ENCODE data around the gene MFSD1.

DNA sequence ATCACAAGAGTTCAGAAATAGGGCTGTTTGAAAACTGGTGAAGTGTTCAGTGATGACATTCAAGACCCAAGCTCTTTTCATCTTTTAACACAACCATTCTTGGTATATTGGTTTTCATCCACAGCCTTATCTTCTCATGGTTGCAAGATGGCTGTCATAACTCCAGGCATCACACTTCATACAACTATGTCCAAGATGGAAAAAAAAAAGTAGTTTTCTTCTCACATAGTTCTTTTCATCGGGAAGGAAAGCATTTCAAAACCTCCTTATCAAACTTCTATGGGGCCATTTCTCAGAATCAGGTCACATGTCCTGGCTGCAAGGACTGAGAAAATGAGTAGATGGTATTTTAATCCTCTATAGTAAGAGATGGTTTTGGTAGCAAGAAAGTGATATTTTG, 21.1 kb upstream of the MFSD1 start:
- no peak for TF ChIP-seq POLR2A (IDR thresholded peaks at IDR 0.05)
- TF ChIP-seq, protein P1, sequence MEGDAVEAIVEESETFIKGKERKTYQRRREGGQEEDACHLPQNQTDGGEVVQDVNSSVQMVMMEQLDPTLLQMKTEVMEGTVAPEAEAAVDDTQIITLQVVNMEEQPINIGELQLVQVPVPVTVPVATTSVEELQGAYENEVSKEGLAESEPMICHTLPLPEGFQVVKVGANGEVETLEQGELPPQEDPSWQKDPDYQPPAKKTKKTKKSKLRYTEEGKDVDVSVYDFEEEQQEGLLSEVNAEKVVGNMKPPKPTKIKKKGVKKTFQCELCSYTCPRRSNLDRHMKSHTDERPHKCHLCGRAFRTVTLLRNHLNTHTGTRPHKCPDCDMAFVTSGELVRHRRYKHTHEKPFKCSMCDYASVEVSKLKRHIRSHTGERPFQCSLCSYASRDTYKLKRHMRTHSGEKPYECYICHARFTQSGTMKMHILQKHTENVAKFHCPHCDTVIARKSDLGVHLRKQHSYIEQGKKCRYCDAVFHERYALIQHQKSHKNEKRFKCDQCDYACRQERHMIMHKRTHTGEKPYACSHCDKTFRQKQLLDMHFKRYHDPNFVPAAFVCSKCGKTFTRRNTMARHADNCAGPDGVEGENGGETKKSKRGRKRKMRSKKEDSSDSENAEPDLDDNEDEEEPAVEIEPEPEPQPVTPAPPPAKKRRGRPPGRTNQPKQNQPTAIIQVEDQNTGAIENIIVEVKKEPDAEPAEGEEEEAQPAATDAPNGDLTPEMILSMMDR (IDR thresholded peaks at IDR 0.05 in 4 of 5, conservative IDR thresholded peaks at IDR 0.05 in 1 of 5) = no peak
